HG02610 (cell line): Measurements from ENCODE around the gene PPARGC1A.

Experiments used
- ATAC-seq: cut with Tn5 transposase; IDR thresholded peaks from one replicate; pipeline ENCODE4 v1.9.1; 2021; ENCODE audit warnings: mild to moderate bottlenecking, moderate library complexity; ENCODE audit not compliant: unreplicated experiment

PPARGC1A gene

GRCh38 chr4:23839279-23839678 is 50.6 kb downstream of the PPARGC1A start:
- ATAC-seq, result no peak

DNA sequence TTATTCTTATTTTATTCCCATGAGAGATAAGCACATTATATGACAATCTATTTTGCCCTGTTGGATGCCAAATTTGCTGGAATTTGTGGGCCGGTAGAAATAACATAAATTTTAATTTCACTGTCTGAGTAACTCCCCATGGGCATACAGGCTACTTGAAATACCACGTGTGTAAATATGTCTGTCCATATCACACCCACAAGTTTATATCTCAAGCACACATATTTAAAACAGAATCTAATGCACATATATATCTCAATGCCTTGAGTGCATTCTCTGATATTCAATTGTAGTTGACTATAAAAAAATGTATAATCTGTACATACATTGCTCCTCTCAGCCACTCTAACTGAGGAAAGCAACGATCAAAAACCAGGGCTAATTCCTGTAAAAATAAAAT is 51.2 kb downstream of the PPARGC1A start:
- ATAC-seq, result no peak

GRCh38 chr4:23838131-23838530 is 51.7 kb downstream of the PPARGC1A start:
- no peak for ATAC-seq

DNA sequence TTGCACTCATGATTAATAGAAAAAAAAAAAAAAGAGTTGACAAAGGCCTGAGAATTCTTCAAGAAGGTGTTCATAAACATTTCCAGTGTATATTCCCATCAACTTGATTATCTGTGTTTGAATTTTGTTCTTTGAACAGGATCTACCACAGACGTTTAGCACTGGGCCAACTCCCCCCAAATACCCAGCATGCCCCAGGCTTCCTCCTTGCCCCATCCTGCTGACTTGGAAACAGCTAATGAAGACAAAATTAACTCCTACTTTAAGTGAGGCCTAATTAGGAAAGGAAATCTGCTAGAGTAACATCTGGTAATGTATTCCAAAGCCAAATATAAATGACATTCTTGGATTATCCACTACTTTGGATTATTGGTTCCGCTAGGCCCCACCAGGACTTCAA is 52.5 kb downstream of the PPARGC1A start:
- no peak for ATAC-seq

DNA sequence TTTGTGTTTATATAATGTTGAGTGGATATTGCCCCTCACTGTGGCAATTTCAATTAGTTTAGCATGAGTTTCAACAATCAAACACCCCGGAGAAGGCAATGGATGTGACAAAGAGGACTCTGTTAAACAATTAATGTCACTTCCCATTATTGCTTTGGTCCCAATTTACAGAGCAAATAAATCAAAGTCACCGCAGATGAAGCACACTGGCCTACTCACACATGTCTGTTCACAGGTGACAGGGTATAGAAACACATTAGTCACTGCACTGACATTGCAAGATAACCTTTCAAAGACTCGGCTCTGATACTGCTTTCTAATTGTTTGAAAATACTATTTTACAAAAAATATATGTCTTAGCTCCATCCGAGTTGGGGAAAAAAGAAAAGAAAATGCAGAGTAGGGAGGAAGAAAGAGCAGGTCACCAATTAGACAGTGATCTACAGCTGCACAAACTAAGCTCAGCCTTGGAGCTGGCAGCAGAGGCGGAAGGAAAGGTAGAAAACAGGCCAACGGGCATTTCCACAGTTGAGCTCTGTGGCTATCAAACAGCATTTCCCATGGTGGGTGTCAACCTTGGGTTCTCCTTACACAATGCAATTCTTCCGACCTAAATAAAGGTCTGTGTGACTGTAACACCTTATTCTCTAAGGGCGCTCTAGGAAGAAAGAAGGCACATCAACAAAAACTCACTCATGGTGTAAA is 53.9 kb downstream of the PPARGC1A start:
- ATAC-seq, result no peak

GRCh38 chr4:23828779-23829178 is 61.1 kb downstream of the PPARGC1A start:
- ATAC-seq, result no peak

GRCh38 chr4:23828020-23828715 is 61.7 kb downstream of the PPARGC1A start:
- no peak for ATAC-seq

DNA sequence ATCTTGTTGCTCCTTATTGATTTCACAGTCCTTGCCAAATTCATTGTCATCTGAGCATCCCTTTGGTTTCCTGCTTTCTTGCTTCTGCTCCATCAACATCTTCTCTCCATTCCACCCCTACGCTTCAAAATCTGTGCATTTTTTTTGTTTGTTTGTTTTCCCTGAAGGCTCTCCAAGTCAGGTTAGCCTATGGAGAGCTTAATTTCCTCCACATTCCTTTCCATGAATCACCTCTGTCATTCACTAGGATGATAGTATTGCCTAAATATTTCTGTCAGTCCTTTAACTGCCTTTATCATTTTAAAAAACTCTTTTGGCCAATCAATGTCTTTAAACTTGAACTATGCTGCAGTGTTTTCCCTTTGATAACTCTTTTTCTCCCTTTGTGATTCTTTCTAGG is 67.7 kb downstream of the PPARGC1A start:
- no peak for ATAC-seq

GRCh38 chr4:23819041-23819511 is 70.8 kb downstream of the PPARGC1A start:
- no peak for ATAC-seq

- no peak for ATAC-seq
Measured at GRCh38 chr4:23818097-23818885, 71.6 kb downstream of the PPARGC1A start.

DNA sequence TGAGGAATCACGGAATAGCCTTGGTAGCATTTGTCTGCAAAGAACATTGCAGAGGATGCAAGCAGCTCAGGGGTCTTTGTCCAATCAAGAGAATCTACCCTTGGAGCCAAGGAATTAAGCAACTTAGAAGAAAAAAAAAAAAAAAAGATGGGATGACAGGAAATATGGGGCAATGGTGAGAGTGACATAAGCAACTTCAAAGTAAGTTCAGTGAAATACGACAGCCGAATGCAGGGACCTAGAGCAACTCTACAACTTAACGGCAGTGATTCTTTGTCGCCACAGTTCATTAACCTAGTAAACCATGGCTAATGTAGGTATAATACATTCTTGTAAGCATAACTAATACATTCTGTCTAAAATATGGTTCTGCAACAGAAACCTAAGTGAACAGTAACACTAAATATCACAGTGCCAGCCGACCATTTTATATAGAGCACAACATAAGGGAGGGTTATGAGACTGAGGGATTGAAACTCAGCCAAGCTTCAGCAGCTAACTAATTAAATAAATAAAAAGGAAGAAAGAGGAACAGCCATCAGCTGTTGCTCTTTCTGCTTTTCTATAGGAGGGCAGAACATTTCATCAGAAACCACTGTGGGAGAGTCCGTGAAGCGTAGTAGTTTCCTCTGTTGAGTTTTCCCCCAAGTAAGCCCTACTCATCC is 74.7 kb downstream of the PPARGC1A start:
- ATAC-seq, result no peak

- ATAC-seq, result no peak
Measured at GRCh38 chr4:23814587-23814986, 75.3 kb downstream of the PPARGC1A start.

GRCh38 chr4:23811161-23811560 is 78.7 kb downstream of the PPARGC1A start:
- ATAC-seq, result no peak

GRCh38 chr4:23805450-23805851 is 84.4 kb downstream of the PPARGC1A start:
- ATAC-seq, result no peak

GRCh38 chr4:23789762-23790161 is 100.1 kb downstream of the PPARGC1A start:
- ATAC-seq, result no peak

- ATAC-seq, result no peak
Measured at GRCh38 chr4:23788460-23788859, 101.4 kb downstream of the PPARGC1A start.

- ATAC-seq, result no peak
Measured at GRCh38 chr4:23788027-23788426, 101.8 kb downstream of the PPARGC1A start.

DNA sequence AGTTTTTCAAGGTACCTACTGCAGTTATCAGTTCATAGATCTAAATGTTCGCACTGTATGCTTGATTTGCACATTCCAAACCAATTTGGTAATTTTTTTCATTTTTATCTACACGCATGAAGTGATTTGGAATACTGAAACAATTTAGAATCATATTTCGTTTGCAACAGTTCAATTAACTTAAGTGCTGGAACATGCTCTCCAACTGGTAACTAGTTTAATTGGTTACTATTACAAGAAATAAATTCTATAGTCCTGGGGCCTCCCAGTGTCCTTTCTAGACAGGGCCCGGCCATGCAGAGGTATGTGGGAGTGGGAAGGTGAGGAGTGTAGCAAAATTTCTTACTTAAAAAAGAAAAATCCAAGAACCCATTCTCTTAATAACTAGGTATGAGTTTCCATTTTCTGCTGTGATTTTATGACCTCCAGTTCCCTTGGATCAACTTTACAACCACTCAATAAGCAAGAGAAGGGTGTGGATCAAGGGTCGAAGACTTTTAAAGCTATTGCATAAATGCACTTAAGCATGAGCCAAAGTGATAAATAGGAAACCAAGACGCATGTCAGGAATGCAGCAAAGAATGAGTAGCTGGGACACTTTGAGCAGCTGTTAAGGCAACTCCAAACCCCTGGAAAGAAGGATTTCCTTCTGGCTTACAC is 106.9 kb downstream of the PPARGC1A start:
- ATAC-seq, result no peak

DNA sequence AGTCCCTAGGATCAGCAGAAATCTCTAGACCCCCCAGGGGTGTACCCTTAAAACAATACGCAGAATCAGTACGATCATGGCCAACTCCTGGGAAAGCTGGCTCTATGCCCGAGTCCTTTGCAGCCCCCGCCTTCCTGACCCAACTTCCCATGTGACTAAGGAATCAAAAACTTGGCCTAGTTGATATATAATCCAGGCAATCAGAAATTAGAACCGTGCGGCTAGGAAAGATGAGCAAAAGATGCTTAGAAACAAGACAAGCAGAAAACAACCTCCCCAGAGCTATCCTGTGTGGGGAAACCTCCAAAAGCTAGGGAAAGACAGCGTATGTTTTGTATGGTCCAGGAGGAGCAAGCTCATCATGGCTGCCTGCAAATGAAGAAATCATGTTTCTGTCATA is 110.0 kb downstream of the PPARGC1A start:
- no peak for ATAC-seq

GRCh38 chr4:23779422-23779821 is 110.4 kb downstream of the PPARGC1A start:
- no peak for ATAC-seq

DNA sequence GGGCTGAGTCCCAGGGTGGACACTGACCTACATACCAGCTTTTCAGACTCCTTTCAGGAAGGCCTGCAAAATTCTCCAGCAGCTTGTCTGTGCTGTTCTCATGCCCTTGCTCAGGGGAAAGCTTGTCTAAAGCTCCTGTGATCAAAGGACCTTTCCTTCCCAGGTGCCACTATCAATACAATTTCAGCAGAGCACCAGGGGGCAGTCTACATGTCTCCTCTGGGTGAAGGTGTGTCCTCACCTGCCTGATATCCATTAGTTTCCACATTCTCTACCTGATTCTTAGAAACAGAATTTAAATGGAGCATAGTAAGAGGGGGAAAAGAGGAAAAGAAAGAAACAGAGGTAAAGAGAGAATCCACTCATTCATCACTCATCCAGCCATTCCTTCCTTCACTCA is 114.2 kb downstream of the PPARGC1A start:
- ATAC-seq, result no peak
